Gastrocnemius medialis (tissue), 4 donors: ENCODE data around the gene FOXO6. TPM values are rescaled to one million over a fixed set of nuclear protein-coding genes. Genes with fewer than 3 reads are reported as not detected.

Experiments used
- ATAC-seq, 2 donors: fragments of 150-250 bp; one replicate each; pipeline ENCODE4 v1.9.1; 2016
- DNase-seq, 2 donors: peaks; one replicate each; pipeline ENCODE4 v3.0.0-alpha.2; 2019
- H3K27ac ChIP-seq, 4 donors: fragments of 200-600 bp; sonication (generic); 1 replicate in 1 of 4; 2 replicates in 3 of 4; pipeline ENCODE4 v1.5.1; 2016 to 2018; ENCODE audit warnings: mild to moderate bottlenecking in 2 of 4, moderate library complexity in 1 of 4
- H3K27me3 ChIP-seq, 3 donors: fragments of 200-600 bp; sonication (generic) in 2 of 3; 1 replicate in 1 of 3; 2 replicates in 2 of 3; pipeline versions ENCODE4 v1.5.1 to v1.6.0; 2016 to 2019; ENCODE audit warnings: mild to moderate bottlenecking in 1 of 3, moderate library complexity in 1 of 3
- H3K36me3 ChIP-seq, 2 donors: fragments of 200-600 bp; sonication (generic) in 1 of 2; one replicate each; pipeline ENCODE4 v1.5.1; 2017 to 2018
- H3K4me1 ChIP-seq, 2 donors: fragments of 200-600 bp; sonication (generic) in 1 of 2; one replicate each; pipeline ENCODE4 v1.5.1; 2016 to 2017; ENCODE audit warnings: mild to moderate bottlenecking in 2 of 2
- H3K4me3 ChIP-seq, 4 donors: fragments of 200-600 bp; sonication (generic) in 3 of 4; 1 replicate in 1 of 4; 2 replicates in 3 of 4; pipeline ENCODE4 v1.5.1; 2016 to 2019; ENCODE audit warnings: mild to moderate bottlenecking in 2 of 4
- H3K9me3 ChIP-seq, 3 donors: fragments of 200-600 bp; sonication (generic) in 2 of 3; 1 replicate in 1 of 3; 2 replicates in 2 of 3; pipeline ENCODE4 v1.5.1; 2016 to 2019
- CTCF ChIP-seq, 5 experiments: fragments of 450-650 bp in 3 of 5; fragments of 200-600 bp in 2 of 5; sonication (generic) in 2 of 5; IDR thresholded peaks in 4 of 5; conservative IDR thresholded peaks in 1 of 5; 1 replicate in 4 of 5; 2 replicates in 1 of 5; pipeline ENCODE4 v1.5.1; 2016 to 2019; ENCODE audit warnings: antibody characterized with exemption in 5 of 5, mild to moderate bottlenecking in 3 of 5, moderate library complexity in 3 of 5
- POLR2A ChIP-seq, 2 donors: fragments of 450-650 bp; IDR thresholded peaks; one replicate each; pipeline ENCODE4 v1.6.1; 2017; ENCODE audit warnings: antibody characterized with exemption in 2 of 2, mild to moderate bottlenecking in 2 of 2, moderate library complexity in 2 of 2
- in situ Hi-C, 4 donors: fragments of 200-750 bp; cut with MboI; loops; one replicate each; pipeline versions ENCODE4 v1.15.0 to v1.8.0; 2017; ENCODE audit warnings: low sequenced_read_pairs in 4 of 4
- intact Hi-C: fragments of 100-400 bp; cut with DNase I; formaldehyde crosslinking; loops from one replicate; pipeline ENCODE4 v1.15.1; 2023; ENCODE audit warnings: low total_unique reads
- total RNA-seq, 4 donors: library from RNA; depleted of rRNA; stranded (reverse); fragments of >200 nt; gene quantifications; one replicate each; pipeline versions ENCODE4 v1.1.0 to v1.2.3, GENCODE V29; 2016

Gene FOXO6
- total RNA-seq, 4 donors from 2014 or later, result 0.20 to 3.9 (median 0.94) TPM

GRCh38 chr1:41425369-41425768 is 64.1 kb downstream of the FOXO6 start:
- no peaks in the 10 kb centered on the region for H3K9me3 ChIP-seq
- no peak for DNase-seq
- H3K4me1 ChIP-seq, result peaks cover 24 to 26% of the 10 kb centered on the region in 2 donors
- ATAC-seq, result no peak
- no peak overlapping the region for H3K4me3 ChIP-seq
- intact Hi-C loops, result loop anchor here (10.0 kb wide), 1 partner anchor 321 kb away; no protein-coding TSS in a partner anchor
- no peaks in the 10 kb centered on the region for H3K36me3 ChIP-seq
- no peaks in the 10 kb centered on the region for H3K27me3 ChIP-seq
- TF ChIP-seq CTCF (IDR thresholded peaks at IDR 0.05 in 4 of 5, conservative IDR thresholded peaks at IDR 0.05 in 1 of 5) (no peak), POLR2A (IDR thresholded peaks at IDR 0.05) (no peak)
- H3K27ac ChIP-seq, result no peak overlapping the region
- in situ Hi-C loops, result no loop called here

- Histone ChIP-seq H3K9me3 (no peaks in the 10 kb centered on the region), H3K36me3 (no peaks in the 10 kb centered on the region), H3K4me1 (peaks cover 15 to 16% of the 10 kb centered on the region in 2 donors), H3K4me3 (no peak overlapping the region), H3K27me3 (no peaks in the 10 kb centered on the region), H3K27ac (no peak overlapping the region)
- no peak for TF ChIP-seq CTCF (IDR thresholded peaks at IDR 0.05 in 4 of 5, conservative IDR thresholded peaks at IDR 0.05 in 1 of 5)
- no peak for TF ChIP-seq POLR2A (IDR thresholded peaks at IDR 0.05)
- no peak for DNase-seq
- in situ Hi-C loops, result no loop called here
- intact Hi-C loops, result loop anchor here (10.0 kb wide), 1 partner anchor 322 kb away; no protein-coding TSS in a partner anchor
- ATAC-seq, result no peak
Observed at GRCh38 chr1:41426201-41426890, 65.1 kb downstream of the FOXO6 start.

GRCh38 chr1:41427122-41427913 is 66.1 kb downstream of the FOXO6 start:
- ATAC-seq, result no peak
- no peak for DNase-seq
- peaks cover 19 to 20% of the 10 kb centered on the region in 2 donors for H3K4me1 ChIP-seq
- no peak overlapping the region for H3K27ac ChIP-seq
- TF ChIP-seq POLR2A (IDR thresholded peaks at IDR 0.05) (no peak), CTCF (IDR thresholded peaks at IDR 0.05 in 4 of 5, conservative IDR thresholded peaks at IDR 0.05 in 1 of 5) (no peak)
- intact Hi-C loops (loop anchor here (10.0 kb wide), 1 partner anchor 323 kb away; no protein-coding TSS in a partner anchor), in situ Hi-C loops (no loop called here)
- H3K4me3 ChIP-seq, result no peak overlapping the region
- no peaks in the 10 kb centered on the region for H3K9me3 ChIP-seq
- no peaks in the 10 kb centered on the region for H3K36me3 ChIP-seq
- no peaks in the 10 kb centered on the region for H3K27me3 ChIP-seq

GRCh38 chr1:41427916-41428737 is 66.9 kb downstream of the FOXO6 start:
- Histone ChIP-seq H3K9me3 (no peaks in the 10 kb centered on the region), H3K36me3 (no peaks in the 10 kb centered on the region), H3K4me3 (no peak overlapping the region), H3K27ac (no peak overlapping the region), H3K27me3 (no peaks in the 10 kb centered on the region), H3K4me1 (peaks cover 25% of the 10 kb centered on the region in 2 donors)
- DNase-seq, result no peak
- no peak for ATAC-seq
- TF ChIP-seq CTCF (IDR thresholded peaks at IDR 0.05 in 4 of 5, conservative IDR thresholded peaks at IDR 0.05 in 1 of 5), result no peak
- TF ChIP-seq POLR2A (IDR thresholded peaks at IDR 0.05), result no peak
- intact Hi-C loops (loop anchor here (10.0 kb wide), 1 partner anchor 323 kb away; no protein-coding TSS in a partner anchor), in situ Hi-C loops (no loop called here)
